ENCODE data around the gene PRSS16.

DNA sequence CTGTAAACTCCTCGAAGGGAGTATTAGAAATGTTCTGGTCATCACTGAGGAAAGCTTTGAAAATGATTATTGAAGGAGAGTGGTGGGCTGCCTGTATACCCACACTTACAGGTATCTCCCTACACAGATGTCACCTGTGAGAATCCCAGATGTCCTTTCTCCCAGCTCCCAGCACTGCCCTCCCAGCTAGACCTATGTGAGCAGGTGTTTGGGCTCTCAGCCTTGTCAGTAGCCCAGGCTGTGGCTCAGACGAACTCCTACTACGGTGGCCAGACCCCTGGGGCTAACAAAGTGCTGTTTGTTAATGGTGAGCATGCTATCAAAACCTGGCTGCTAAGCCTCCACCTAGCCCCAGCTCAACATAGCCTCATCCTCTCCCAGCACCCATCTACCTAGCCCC, 7.1 kb downstream of the PRSS16 start:
- TF ChIP-seq, protein P1, sequence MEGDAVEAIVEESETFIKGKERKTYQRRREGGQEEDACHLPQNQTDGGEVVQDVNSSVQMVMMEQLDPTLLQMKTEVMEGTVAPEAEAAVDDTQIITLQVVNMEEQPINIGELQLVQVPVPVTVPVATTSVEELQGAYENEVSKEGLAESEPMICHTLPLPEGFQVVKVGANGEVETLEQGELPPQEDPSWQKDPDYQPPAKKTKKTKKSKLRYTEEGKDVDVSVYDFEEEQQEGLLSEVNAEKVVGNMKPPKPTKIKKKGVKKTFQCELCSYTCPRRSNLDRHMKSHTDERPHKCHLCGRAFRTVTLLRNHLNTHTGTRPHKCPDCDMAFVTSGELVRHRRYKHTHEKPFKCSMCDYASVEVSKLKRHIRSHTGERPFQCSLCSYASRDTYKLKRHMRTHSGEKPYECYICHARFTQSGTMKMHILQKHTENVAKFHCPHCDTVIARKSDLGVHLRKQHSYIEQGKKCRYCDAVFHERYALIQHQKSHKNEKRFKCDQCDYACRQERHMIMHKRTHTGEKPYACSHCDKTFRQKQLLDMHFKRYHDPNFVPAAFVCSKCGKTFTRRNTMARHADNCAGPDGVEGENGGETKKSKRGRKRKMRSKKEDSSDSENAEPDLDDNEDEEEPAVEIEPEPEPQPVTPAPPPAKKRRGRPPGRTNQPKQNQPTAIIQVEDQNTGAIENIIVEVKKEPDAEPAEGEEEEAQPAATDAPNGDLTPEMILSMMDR (conservative IDR thresholded peaks at IDR 0.05; ENCODE audit: low read depth in 2 of 2): no peak
- TF ChIP-seq EZH2 (IDR thresholded peaks at IDR 0.05; ENCODE audit: low read depth, unreplicated experiment) (no peak), NANOG (IDR thresholded peaks at IDR 0.05; ENCODE audit: borderline replicate concordance) (no peak), ZNF331 (CRISPR knock-in tag; IDR thresholded peaks at IDR 0.05; ENCODE audit: low read depth) (no peak), EZH2phosphoT487 (IDR thresholded peaks at IDR 0.05; ENCODE audit: unreplicated experiment) (no peak), POLR2AphosphoS5 (IDR thresholded peaks at IDR 0.05; ENCODE audit: low read depth) (no peak), CREB1 (CRISPR knock-in tag; IDR thresholded peaks at IDR 0.05; ENCODE audit: low read depth) (no peak), STAT1 (IDR thresholded peaks at IDR 0.05; ENCODE audit: unreplicated experiment) (no peak), ZNF114 (CRISPR knock-in tag; IDR thresholded peaks at IDR 0.05) (no peak), JUNB (IDR thresholded peaks at IDR 0.05; ENCODE audit: unreplicated experiment) (no peak)
- TF ChIP-seq, protein P2, sequence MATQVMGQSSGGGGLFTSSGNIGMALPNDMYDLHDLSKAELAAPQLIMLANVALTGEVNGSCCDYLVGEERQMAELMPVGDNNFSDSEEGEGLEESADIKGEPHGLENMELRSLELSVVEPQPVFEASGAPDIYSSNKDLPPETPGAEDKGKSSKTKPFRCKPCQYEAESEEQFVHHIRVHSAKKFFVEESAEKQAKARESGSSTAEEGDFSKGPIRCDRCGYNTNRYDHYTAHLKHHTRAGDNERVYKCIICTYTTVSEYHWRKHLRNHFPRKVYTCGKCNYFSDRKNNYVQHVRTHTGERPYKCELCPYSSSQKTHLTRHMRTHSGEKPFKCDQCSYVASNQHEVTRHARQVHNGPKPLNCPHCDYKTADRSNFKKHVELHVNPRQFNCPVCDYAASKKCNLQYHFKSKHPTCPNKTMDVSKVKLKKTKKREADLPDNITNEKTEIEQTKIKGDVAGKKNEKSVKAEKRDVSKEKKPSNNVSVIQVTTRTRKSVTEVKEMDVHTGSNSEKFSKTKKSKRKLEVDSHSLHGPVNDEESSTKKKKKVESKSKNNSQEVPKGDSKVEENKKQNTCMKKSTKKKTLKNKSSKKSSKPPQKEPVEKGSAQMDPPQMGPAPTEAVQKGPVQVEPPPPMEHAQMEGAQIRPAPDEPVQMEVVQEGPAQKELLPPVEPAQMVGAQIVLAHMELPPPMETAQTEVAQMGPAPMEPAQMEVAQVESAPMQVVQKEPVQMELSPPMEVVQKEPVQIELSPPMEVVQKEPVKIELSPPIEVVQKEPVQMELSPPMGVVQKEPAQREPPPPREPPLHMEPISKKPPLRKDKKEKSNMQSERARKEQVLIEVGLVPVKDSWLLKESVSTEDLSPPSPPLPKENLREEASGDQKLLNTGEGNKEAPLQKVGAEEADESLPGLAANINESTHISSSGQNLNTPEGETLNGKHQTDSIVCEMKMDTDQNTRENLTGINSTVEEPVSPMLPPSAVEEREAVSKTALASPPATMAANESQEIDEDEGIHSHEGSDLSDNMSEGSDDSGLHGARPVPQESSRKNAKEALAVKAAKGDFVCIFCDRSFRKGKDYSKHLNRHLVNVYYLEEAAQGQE (IDR thresholded peaks at IDR 0.05; ENCODE audit: unreplicated experiment): no peak
- TF ChIP-seq, protein P3, sequence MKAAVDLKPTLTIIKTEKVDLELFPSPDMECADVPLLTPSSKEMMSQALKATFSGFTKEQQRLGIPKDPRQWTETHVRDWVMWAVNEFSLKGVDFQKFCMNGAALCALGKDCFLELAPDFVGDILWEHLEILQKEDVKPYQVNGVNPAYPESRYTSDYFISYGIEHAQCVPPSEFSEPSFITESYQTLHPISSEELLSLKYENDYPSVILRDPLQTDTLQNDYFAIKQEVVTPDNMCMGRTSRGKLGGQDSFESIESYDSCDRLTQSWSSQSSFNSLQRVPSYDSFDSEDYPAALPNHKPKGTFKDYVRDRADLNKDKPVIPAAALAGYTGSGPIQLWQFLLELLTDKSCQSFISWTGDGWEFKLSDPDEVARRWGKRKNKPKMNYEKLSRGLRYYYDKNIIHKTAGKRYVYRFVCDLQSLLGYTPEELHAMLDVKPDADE (IDR thresholded peaks at IDR 0.05): no peak
- TF ChIP-seq, protein P4, sequence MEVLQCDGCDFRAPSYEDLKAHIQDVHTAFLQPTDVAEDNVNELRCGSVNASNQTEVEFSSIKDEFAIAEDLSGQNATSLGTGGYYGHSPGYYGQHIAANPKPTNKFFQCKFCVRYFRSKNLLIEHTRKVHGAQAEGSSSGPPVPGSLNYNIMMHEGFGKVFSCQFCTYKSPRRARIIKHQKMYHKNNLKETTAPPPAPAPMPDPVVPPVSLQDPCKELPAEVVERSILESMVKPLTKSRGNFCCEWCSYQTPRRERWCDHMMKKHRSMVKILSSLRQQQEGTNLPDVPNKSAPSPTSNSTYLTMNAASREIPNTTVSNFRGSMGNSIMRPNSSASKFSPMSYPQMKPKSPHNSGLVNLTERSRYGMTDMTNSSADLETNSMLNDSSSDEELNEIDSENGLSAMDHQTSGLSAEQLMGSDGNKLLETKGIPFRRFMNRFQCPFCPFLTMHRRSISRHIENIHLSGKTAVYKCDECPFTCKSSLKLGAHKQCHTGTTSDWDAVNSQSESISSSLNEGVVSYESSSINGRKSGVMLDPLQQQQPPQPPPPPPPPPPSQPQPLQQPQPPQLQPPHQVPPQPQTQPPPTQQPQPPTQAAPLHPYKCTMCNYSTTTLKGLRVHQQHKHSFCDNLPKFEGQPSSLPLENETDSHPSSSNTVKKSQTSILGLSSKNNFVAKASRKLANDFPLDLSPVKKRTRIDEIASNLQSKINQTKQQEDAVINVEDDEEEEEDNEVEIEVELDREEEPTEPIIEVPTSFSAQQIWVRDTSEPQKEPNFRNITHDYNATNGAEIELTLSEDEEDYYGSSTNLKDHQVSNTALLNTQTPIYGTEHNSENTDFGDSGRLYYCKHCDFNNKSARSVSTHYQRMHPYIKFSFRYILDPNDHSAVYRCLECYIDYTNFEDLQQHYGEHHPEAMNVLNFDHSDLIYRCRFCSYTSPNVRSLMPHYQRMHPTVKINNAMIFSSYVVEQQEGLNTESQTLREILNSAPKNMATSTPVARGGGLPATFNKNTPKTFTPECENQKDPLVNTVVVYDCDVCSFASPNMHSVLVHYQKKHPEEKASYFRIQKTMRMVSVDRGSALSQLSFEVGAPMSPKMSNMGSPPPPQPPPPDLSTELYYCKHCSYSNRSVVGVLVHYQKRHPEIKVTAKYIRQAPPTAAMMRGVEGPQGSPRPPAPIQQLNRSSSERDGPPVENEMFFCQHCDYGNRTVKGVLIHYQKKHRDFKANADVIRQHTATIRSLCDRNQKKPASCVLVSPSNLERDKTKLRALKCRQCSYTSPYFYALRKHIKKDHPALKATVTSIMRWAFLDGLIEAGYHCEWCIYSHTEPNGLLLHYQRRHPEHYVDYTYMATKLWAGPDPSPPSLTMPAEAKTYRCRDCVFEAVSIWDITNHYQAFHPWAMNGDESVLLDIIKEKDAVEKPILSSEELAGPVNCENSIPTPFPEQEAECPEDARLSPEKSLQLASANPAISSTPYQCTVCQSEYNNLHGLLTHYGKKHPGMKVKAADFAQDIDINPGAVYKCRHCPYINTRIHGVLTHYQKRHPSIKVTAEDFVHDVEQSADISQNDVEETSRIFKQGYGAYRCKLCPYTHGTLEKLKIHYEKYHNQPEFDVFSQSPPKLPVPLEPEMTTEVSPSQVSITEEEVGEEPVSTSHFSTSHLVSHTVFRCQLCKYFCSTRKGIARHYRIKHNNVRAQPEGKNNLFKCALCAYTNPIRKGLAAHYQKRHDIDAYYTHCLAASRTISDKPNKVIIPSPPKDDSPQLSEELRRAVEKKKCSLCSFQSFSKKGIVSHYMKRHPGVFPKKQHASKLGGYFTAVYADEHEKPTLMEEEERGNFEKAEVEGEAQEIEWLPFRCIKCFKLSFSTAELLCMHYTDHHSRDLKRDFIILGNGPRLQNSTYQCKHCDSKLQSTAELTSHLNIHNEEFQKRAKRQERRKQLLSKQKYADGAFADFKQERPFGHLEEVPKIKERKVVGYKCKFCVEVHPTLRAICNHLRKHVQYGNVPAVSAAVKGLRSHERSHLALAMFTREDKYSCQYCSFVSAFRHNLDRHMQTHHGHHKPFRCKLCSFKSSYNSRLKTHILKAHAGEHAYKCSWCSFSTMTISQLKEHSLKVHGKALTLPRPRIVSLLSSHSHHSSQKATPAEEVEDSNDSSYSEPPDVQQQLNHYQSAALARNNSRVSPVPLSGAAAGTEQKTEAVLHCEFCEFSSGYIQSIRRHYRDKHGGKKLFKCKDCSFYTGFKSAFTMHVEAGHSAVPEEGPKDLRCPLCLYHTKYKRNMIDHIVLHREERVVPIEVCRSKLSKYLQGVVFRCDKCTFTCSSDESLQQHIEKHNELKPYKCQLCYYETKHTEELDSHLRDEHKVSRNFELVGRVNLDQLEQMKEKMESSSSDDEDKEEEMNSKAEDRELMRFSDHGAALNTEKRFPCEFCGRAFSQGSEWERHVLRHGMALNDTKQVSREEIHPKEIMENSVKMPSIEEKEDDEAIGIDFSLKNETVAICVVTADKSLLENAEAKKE (CRISPR knock-in tag; IDR thresholded peaks at IDR 0.05): no peak
